Stimulated activated naive CD8-positive, alpha-beta T cell treated with anti-CD3 and anti-CD28 coated beads, Interleukin-15, Interleukin-2, amounts not matched to agents 100 U/mL and 50 U/mL, for 24 hours (primary cell): ENCODE measurements around the gene NKAIN2.

Source experiments
- ATAC-seq: fragments of 150-1000 bp; cut with Tn5 transposase; one replicate; pipeline ENCODE4 v1.10.0; 2021
- DNase-seq: peaks from one replicate; pipeline ENCODE4 v3.0.0; 2021

Gene NKAIN2

GRCh38 chr6:123808556-123808955 lies 4.9 kb downstream of the NKAIN2 start:
- no peak for DNase-seq
- no peak for ATAC-seq

GRCh38 chr6:123810214-123810613 lies 6.5 kb downstream of the NKAIN2 start:
- no peak for DNase-seq
- no peak for ATAC-seq

GRCh38 chr6:123810948-123811347 lies 7.3 kb downstream of the NKAIN2 start:
- no peak for DNase-seq
- ATAC-seq, result no peak

GRCh38 chr6:123811378-123811777 lies 7.7 kb downstream of the NKAIN2 start:
- DNase-seq, result no peak

GRCh38 chr6:123812621-123813020 lies 9.0 kb downstream of the NKAIN2 start:
- DNase-seq (no peak), ATAC-seq (no peak)

More at GRCh38 chr6:123811378-123811777, 7.7 kb downstream of the NKAIN2 start:
- no peak for ATAC-seq

- ATAC-seq, result no peak
- no peak for DNase-seq
Measured at GRCh38 chr6:123821112-123821511, 17.4 kb downstream of the NKAIN2 start.

GRCh38 chr6:123829302-123829953 lies 25.8 kb downstream of the NKAIN2 start:
- ATAC-seq (no peak), DNase-seq (no peak)

GRCh38 chr6:123830120-123830519 lies 26.5 kb downstream of the NKAIN2 start:
- DNase-seq, result no peak
- no peak for ATAC-seq

GRCh38 chr6:123838505-123839234 lies 35.0 kb downstream of the NKAIN2 start:
- ATAC-seq (no peak), DNase-seq (no peak)

GRCh38 chr6:123841067-123841896 lies 37.6 kb downstream of the NKAIN2 start:
- no peak for DNase-seq
- no peak for ATAC-seq

GRCh38 chr6:123844011-123844410 lies 40.3 kb downstream of the NKAIN2 start:
- DNase-seq, result no peak
- ATAC-seq, result no peak

- DNase-seq (no peak), ATAC-seq (no peak)
Measured at GRCh38 chr6:123848347-123848746, 44.7 kb downstream of the NKAIN2 start.

GRCh38 chr6:123849406-123849805 lies 45.7 kb downstream of the NKAIN2 start:
- DNase-seq, result no peak
- ATAC-seq, result no peak

- no peak for DNase-seq
- no peak for ATAC-seq
Measured at GRCh38 chr6:123850555-123850954, 46.9 kb downstream of the NKAIN2 start.

- ATAC-seq (no peak), DNase-seq (no peak)
Measured at GRCh38 chr6:123854201-123854600, 50.5 kb downstream of the NKAIN2 start.

- ATAC-seq (no peak), DNase-seq (no peak)
Measured at GRCh38 chr6:123855506-123855905, 51.8 kb downstream of the NKAIN2 start.

GRCh38 chr6:123859291-123859690 lies 55.6 kb downstream of the NKAIN2 start:
- ATAC-seq, result no peak

GRCh38 chr6:123869334-123869733 lies 65.7 kb downstream of the NKAIN2 start:
- DNase-seq, result no peak
- ATAC-seq, result no peak

More at GRCh38 chr6:123859291-123859690, 55.6 kb downstream of the NKAIN2 start:
- DNase-seq, result no peak

- no peak for DNase-seq
Measured at GRCh38 chr6:123873974-123874373, 70.3 kb downstream of the NKAIN2 start.

GRCh38 chr6:123875784-123876183 lies 72.1 kb downstream of the NKAIN2 start:
- ATAC-seq, result no peak
- DNase-seq, result no peak

More at GRCh38 chr6:123873974-123874373, 70.3 kb downstream of the NKAIN2 start:
- no peak for ATAC-seq

GRCh38 chr6:123879749-123880148 lies 76.1 kb downstream of the NKAIN2 start:
- no peak for DNase-seq

GRCh38 chr6:123888771-123889513 lies 85.3 kb downstream of the NKAIN2 start:
- DNase-seq, result no peak
- ATAC-seq, result no peak

More at GRCh38 chr6:123879749-123880148, 76.1 kb downstream of the NKAIN2 start:
- ATAC-seq, result no peak
